GM18502 (cell line): ENCODE data around the gene LAMTOR4.
A peak's percentile ranks its signal among the peaks of the same experiment; 100 is the strongest.
"Not testable (repeated sequence)": the region's sequence is repeated elsewhere in the genome, so short reads cannot be mapped to it uniquely, and the experiment has no call there.

Source experiments
- ATAC-seq: cut with Tn5 transposase; IDR thresholded peaks from one replicate; pipeline ENCODE4 v1.9.1; 2021; ENCODE audit warnings: mild to moderate bottlenecking; ENCODE audit not compliant: unreplicated experiment, poor library complexity

Gene LAMTOR4

GRCh38 chr7:100169147-100169850 is 20.6 kb downstream of the LAMTOR4 start:
- no peak for ATAC-seq

GRCh38 chr7:100170101-100170897 is 21.6 kb downstream of the LAMTOR4 start:
- no peak for ATAC-seq

- ATAC-seq, result no peak
These were observed 22.5 kb downstream of the LAMTOR4 start for GRCh38 chr7:100171087-100171681.

- no peak for ATAC-seq
These were observed 23.1 kb downstream of the LAMTOR4 start for GRCh38 chr7:100171840-100172239.

GRCh38 chr7:100173806-100174495 is 25.2 kb downstream of the LAMTOR4 start:
- ATAC-seq, result no peak

GRCh38 chr7:100174582-100174981 is 25.9 kb downstream of the LAMTOR4 start:
- ATAC-seq, result no peak

GRCh38 chr7:100175296-100175935 is 26.7 kb downstream of the LAMTOR4 start:
- no peak for ATAC-seq

GRCh38 chr7:100176096-100177044 is 27.7 kb downstream of the LAMTOR4 start:
- no peak for ATAC-seq

GRCh38 chr7:100177045-100178001 is 28.6 kb downstream of the LAMTOR4 start, which contains the start of the genes GPC2 and STAG3:
Gene GPC2, minus strand, starts transcription at chr7:100177381. Its CDS starts 182 bp downstream, at chr7:100177199.
Gene STAG3, plus strand, starts transcription at chr7:100177918. Its CDS starts 2,639 bp downstream, at chr7:100180557.
- ATAC-seq, result peak; percentile 88

- not testable (repeated sequence) for ATAC-seq
These were observed 31.4 kb downstream of the LAMTOR4 start for GRCh38 chr7:100180084-100180483.

- ATAC-seq, result not testable (repeated sequence)
These were observed 33.9 kb downstream of the LAMTOR4 start for GRCh38 chr7:100182616-100183015.

GRCh38 chr7:100183090-100183489 is 34.4 kb downstream of the LAMTOR4 start:
- not testable (repeated sequence) for ATAC-seq

- no peak for ATAC-seq
These were observed 37.0 kb downstream of the LAMTOR4 start for GRCh38 chr7:100185726-100186125.

- no peak for ATAC-seq
These were observed 40.3 kb downstream of the LAMTOR4 start for GRCh38 chr7:100189061-100189460.

- ATAC-seq, result no peak
These were observed 41.5 kb downstream of the LAMTOR4 start for GRCh38 chr7:100190048-100190711.

GRCh38 chr7:100191775-100192174 is 43.1 kb downstream of the LAMTOR4 start:
- no peak for ATAC-seq

- ATAC-seq, result not testable (repeated sequence)
These were observed 43.7 kb downstream of the LAMTOR4 start for GRCh38 chr7:100192281-100192862.
